HepG2 (cell line): ENCODE measurements around the gene BFSP1. TPM values are rescaled to one million over a fixed set of nuclear protein-coding genes. Genes with fewer than 3 reads are reported as not detected.

Experiments used
- BHLHE40 ChIP-seq: IDR thresholded peaks from 2 replicates; pipeline ENCODE4 v1.6.1; 2011; ENCODE audit warnings: low read length, improper control_type of control experiment
- CHD2 ChIP-seq: IDR thresholded peaks from 2 replicates; pipeline ENCODE4 v1.6.1; 2011; ENCODE audit warnings: low read depth, low read length, improper control_type of control experiment
- GABPB1 ChIP-seq: IDR thresholded peaks from 2 replicates; pipeline ENCODE4 v1.6.1; 2016; ENCODE audit warnings: mild to moderate bottlenecking, missing genetic modification reagents, moderate library complexity, missing compliant biosample characterization
- KIAA2018 ChIP-seq: sonication (generic); formaldehyde crosslinking; IDR thresholded peaks from 2 replicates; pipeline ENCODE4 v1.5.0; 2020; ENCODE audit warnings: mild to moderate bottlenecking, missing genetic modification reagents, borderline replicate concordance
- LCORL ChIP-seq, 2 experiments: fragments of 450-650 bp in 1 of 2; sonication (generic) in 1 of 2; formaldehyde crosslinking in 1 of 2; IDR thresholded peaks; 2 replicates each; pipeline versions ENCODE4 v1.5.0 to v1.6.1; 2017 to 2020; ENCODE audit warnings: antibody characterized with exemption in 1 of 2, missing genetic modification reagents in 1 of 2
- MEF2D ChIP-seq: sonication (generic); formaldehyde crosslinking; IDR thresholded peaks from 2 replicates; pipeline ENCODE4 v1.5.1; 2020; ENCODE audit warnings: mild to moderate bottlenecking, missing genetic modification reagents
- MYC ChIP-seq: sonication (generic); formaldehyde crosslinking; IDR thresholded peaks from 2 replicates; pipeline ENCODE4 v1.9.0; 2021; ENCODE audit warnings: missing genetic modification reagents, borderline replicate concordance
- MYNN ChIP-seq: sonication (generic); formaldehyde crosslinking; IDR thresholded peaks from 2 replicates; pipeline ENCODE4 v1.4.0; 2020; ENCODE audit warnings: mild to moderate bottlenecking, low read depth, missing genetic modification reagents
- SATB2 ChIP-seq: sonication (generic); formaldehyde crosslinking; IDR thresholded peaks from 2 replicates; pipeline ENCODE4 v1.5.0; 2020; ENCODE audit warnings: missing genetic modification reagents
- SIX4 ChIP-seq: sonication (generic); formaldehyde crosslinking; IDR thresholded peaks from 2 replicates; pipeline ENCODE4 v1.4.0; 2020; ENCODE audit warnings: missing genetic modification reagents
- SNAI1 ChIP-seq: sonication (generic); formaldehyde crosslinking; IDR thresholded peaks from 2 replicates; pipeline ENCODE4 v1.5.0; 2020; ENCODE audit warnings: mild to moderate bottlenecking, missing genetic modification reagents, borderline replicate concordance
- TOPORS ChIP-seq: sonication (generic); formaldehyde crosslinking; IDR thresholded peaks from 2 replicates; pipeline ENCODE4 v1.8.0; 2023; ENCODE audit warnings: mild to moderate bottlenecking, missing genetic modification reagents
- ZIK1 ChIP-seq: sonication (generic); formaldehyde crosslinking; IDR thresholded peaks from 2 replicates; pipeline ENCODE4 v1.5.0; 2020; ENCODE audit warnings: mild to moderate bottlenecking, low read depth, missing genetic modification reagents, borderline replicate concordance
- ZNF136 ChIP-seq: sonication (generic); formaldehyde crosslinking; IDR thresholded peaks from 2 replicates; pipeline ENCODE4 v1.8.1; 2022; ENCODE audit warnings: low read depth, mild to moderate bottlenecking, moderate library complexity, missing genetic modification reagents
- ZNF235 ChIP-seq: sonication (generic); formaldehyde crosslinking; IDR thresholded peaks from 2 replicates; pipeline ENCODE4 v1.8.1; 2023; ENCODE audit warnings: mild to moderate bottlenecking, missing genetic modification reagents, borderline replicate concordance
- ZNF431 ChIP-seq: sonication (generic); formaldehyde crosslinking; IDR thresholded peaks from 2 replicates; pipeline ENCODE4 v1.9.0; 2022; ENCODE audit warnings: missing genetic modification reagents, low read depth, mild to moderate bottlenecking, borderline replicate concordance
- ZNF576 ChIP-seq: sonication (generic); formaldehyde crosslinking; IDR thresholded peaks from 2 replicates; pipeline ENCODE4 v1.4.0; 2020; ENCODE audit warnings: mild to moderate bottlenecking, missing genetic modification reagents
- polyA plus RNA-seq, 8 experiments: library from polyadenylated mRNA; depleted of rRNA in 3 of 8; stranded (reverse) in 7 of 8; unstranded in 1 of 8; fragments of >200 nt; fragmentation: Illumina TruSeq in 4 of 8; extraction: Trizol in 4 of 8; gene quantifications; 2 replicates each; pipeline versions ENCODE4 v1.2.1 to v1.2.3, GENCODE V29; 2011 to 2016; ENCODE audit warnings: low read depth in 4 of 8, missing spikeins in 1 of 8, mixed read lengths in 1 of 8; ENCODE audit not compliant: insufficient read depth in 1 of 8
- total RNA-seq, 5 experiments: library from RNA; depleted of rRNA; stranded (reverse); fragments of >200 nt; fragmentation: Illumina TruSeq; extraction: Trizol; gene quantifications; 2 replicates each; pipeline ENCODE4 v1.2.3, GENCODE V29; 2016; ENCODE audit warnings: low read depth in 1 of 5
- TF ChIP-seq, protein P1 (sequence below): sonication (generic); formaldehyde crosslinking; IDR thresholded peaks from 2 replicates; pipeline ENCODE4 v1.8.0; 2022; ENCODE audit warnings: mild to moderate bottlenecking, missing genetic modification reagents; ENCODE audit not compliant: insufficient replicate concordance

The BFSP1 gene
- total and polyA plus RNA-seq, 2 of the 13 experiments (the other 11 are each of a cell fraction or from before 2014, with no cell fraction given) = 0.22 to 0.26 TPM

- TF ChIP-seq KIAA2018 (CRISPR knock-in tag) (0 out of 2 replicates have a peak, but pooled peaks have one; percentile 48), ZNF235 (CRISPR knock-in tag) (peak; percentile 88; the same call in 1 of the 2 replicates), ZNF136 (0 out of 2 replicates have a peak, but pooled peaks have one; percentile 11), MEF2D (CRISPR knock-in tag) (no peak), LCORL (IDR thresholded peaks at IDR 0.05) (no peak), LCORL (CRISPR knock-in tag; IDR thresholded peaks at IDR 0.05) (no peak; the same call in 1 of the 2 replicates), BHLHE40 (no peak), GABPB1 (CRISPR knock-in tag) (peak; percentile 65; the same call in 1 of the 2 replicates), ZNF576 (CRISPR knock-in tag) (peak; percentile 18; the same call in 1 of the 2 replicates), SIX4 (CRISPR knock-in tag) (no peak), SATB2 (no peak), CHD2 (0 out of 2 replicates have a peak, but pooled peaks have one; percentile 23), ZNF431 (0 out of 2 replicates have a peak, but pooled peaks have one; percentile 62), ZIK1 (no peak), MYNN (no peak), MYC (CRISPR knock-in tag) (no peak), SNAI1 (CRISPR knock-in tag) (no peak), TOPORS (CRISPR knock-in tag) (peak; percentile 75; the same call in 1 of the 2 replicates)
- TF ChIP-seq, protein P1, sequence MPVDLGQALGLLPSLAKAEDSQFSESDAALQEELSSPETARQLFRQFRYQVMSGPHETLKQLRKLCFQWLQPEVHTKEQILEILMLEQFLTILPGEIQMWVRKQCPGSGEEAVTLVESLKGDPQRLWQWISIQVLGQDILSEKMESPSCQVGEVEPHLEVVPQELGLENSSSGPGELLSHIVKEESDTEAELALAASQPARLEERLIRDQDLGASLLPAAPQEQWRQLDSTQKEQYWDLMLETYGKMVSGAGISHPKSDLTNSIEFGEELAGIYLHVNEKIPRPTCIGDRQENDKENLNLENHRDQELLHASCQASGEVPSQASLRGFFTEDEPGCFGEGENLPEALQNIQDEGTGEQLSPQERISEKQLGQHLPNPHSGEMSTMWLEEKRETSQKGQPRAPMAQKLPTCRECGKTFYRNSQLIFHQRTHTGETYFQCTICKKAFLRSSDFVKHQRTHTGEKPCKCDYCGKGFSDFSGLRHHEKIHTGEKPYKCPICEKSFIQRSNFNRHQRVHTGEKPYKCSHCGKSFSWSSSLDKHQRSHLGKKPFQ (CRISPR knock-in tag) = no peak
Observed at GRCh38 chr20:17570347-17571152, 39.4 kb upstream of the BFSP1 start (continued).
